ENCODE results near the gene JTB.
"Not testable (repeated sequence)": the region's sequence is repeated elsewhere in the genome, so short reads cannot be mapped to it uniquely, and the experiment has no call there.

The JTB gene

GRCh38 chr1:153977250-153978240 lies at the start of gene JTB:
JTB (minus strand) TSS chr1:153977674; CDS start chr1:153977252, 422 bp downstream.
- peak; percentile 60 for DNase-seq (ENCODE audit: low read depth)

- no peak for DNase-seq (ENCODE audit: low read depth)
These were observed 42.5 kb upstream of the JTB start for GRCh38 chr1:154019940-154020339.

DNA sequence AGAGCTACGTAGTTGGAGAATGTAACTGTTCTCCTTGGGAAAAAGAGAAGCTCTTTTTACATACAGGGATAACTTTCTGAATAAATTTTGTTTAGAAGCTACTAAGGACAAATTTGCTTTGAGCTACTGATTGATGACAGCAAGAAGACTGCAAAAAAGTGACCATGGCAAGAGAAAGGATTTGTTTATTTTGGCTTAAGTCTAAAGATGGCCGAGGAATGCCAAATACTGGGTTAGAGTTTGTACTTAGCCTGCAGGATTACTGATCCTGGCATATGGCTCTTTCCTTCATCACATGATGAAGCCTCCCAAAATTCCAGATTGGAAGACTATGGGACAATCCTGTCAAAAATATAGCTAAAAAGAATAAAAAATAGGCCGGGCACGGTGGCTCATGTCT lies 41.8 kb upstream of the JTB start:
- DNase-seq (ENCODE audit: low read depth) = no peak

GRCh38 chr1:154014154-154014907 lies 36.9 kb upstream of the JTB start:
- DNase-seq (ENCODE audit: low read depth) = peak; percentile 26

DNA sequence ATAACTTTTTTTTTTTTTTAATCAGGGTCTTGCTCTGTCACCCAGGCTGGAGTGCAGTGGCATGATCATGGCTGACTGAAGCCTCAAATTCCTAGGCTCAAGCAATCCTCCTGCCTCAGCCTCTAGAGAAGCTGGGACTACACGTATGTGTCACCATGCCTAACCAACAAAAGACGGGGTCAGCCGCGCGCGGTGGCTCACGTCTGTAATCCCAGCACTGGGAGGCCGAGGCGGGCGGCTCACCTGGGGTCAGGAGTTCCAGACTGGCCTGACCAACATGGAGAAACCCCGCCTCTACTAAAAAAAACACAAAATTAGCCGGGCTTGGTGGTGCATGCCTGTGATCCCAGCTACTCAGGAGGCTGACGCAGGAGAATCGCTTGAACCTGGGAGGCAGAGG lies 35.1 kb upstream of the JTB start:
- DNase-seq (ENCODE audit: low read depth) = not testable (repeated sequence)

GRCh38 chr1:154012129-154012528 lies 34.7 kb upstream of the JTB start:
- no peak for DNase-seq (ENCODE audit: low read depth)

DNA sequence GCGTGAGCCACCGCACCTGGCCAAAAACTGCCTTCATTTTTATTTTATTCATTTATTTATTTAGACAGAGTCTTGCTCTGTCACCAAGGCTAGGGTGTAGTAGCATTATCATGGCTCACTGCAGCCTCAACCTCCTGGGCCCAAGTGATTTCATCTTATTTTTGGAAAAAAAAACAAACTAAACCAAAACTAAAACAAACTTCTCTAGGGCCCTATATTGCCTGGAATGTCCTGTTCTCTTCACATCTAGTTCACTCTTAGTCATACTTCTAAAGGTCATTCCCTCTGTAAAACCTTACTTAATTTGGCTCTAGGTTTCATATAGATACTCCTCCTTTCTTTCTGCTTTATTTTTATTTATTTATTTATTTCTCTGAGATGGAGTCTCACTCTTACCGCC lies 28.7 kb upstream of the JTB start:
- DNase-seq (ENCODE audit: low read depth) = peak; percentile 51

DNA sequence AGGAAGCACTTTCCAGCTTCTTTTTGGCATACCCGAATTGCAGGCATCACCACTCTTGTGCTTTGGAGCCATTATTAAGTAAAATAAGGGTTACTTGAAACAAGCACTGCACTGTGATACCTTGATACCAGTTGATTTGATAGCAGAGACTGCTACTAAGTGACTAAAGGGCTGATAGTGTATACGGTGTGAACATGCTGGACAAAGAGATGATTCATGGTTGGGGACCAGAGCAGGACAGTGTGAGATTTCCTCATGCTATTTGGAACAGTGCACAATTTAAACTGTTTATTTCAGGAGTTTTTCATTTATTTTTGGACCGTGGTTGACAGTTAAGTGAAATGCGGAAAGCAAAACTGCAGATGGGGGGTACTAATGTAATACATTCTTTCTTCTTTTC lies 22.9 kb upstream of the JTB start:
- no peak for DNase-seq (ENCODE audit: low read depth)

GRCh38 chr1:153996882-153997281 lies 19.4 kb upstream of the JTB start:
- DNase-seq (ENCODE audit: low read depth) = not testable (repeated sequence)

- no peak for DNase-seq (ENCODE audit: low read depth)
These were observed 18.2 kb upstream of the JTB start for GRCh38 chr1:153995640-153996039.

- no peak for DNase-seq (ENCODE audit: low read depth)
These were observed 17.7 kb upstream of the JTB start for GRCh38 chr1:153995202-153995601.

DNA sequence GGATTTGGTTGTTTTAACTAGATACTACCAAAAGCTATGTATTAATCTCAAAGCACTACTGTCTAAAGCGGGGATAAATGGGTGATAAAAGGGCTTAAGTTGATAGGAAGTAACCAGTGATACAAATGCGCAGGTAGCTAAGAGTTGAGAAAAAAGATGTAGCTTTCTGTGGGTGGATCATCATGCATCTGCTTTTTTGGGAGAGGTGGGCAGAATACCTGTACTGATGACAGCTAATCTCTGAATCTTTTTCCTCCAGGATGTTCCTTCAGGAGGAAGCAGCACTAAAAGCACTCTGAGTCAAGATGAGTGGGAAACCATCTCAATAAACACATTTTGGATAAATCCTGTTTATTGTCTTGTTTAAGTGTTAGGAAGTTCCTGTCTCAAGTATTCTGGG lies 14.3 kb upstream of the JTB start:
- no peak for DNase-seq (ENCODE audit: low read depth)

DNA sequence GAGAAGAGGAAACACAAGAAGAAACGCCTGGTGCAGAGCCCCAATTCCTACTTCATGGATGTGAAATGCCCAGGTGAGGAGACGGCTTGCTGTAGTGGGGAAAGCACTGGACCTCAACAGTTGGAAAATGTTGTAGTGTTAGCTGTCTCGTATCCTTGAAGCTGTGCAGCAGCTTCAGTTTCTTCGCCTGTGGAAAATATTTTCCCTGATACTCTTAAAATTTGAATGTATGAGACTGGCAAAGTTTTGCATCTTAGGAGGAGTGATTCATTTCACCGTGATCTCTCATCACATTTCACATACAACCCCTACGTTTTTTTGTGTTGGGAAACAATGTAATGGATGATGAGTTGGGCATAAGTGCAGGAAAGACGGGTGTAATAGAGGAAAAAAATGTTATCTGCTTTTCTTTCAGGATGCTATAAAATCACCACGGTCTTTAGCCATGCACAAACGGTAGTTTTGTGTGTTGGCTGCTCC lies 13.7 kb upstream of the JTB start:
- no peak for DNase-seq (ENCODE audit: low read depth)

GRCh38 chr1:153990468-153991150 lies 13.1 kb upstream of the JTB start, which contains the start of gene RPS27:
RPS27 (plus strand) TSS chr1:153990762; CDS start chr1:153990797, 35 bp downstream.
- DNase-seq (ENCODE audit: low read depth) = peak; percentile 98

GRCh38 chr1:153987621-153988020 lies 10.1 kb upstream of the JTB start:
- no peak for DNase-seq (ENCODE audit: low read depth)

DNA sequence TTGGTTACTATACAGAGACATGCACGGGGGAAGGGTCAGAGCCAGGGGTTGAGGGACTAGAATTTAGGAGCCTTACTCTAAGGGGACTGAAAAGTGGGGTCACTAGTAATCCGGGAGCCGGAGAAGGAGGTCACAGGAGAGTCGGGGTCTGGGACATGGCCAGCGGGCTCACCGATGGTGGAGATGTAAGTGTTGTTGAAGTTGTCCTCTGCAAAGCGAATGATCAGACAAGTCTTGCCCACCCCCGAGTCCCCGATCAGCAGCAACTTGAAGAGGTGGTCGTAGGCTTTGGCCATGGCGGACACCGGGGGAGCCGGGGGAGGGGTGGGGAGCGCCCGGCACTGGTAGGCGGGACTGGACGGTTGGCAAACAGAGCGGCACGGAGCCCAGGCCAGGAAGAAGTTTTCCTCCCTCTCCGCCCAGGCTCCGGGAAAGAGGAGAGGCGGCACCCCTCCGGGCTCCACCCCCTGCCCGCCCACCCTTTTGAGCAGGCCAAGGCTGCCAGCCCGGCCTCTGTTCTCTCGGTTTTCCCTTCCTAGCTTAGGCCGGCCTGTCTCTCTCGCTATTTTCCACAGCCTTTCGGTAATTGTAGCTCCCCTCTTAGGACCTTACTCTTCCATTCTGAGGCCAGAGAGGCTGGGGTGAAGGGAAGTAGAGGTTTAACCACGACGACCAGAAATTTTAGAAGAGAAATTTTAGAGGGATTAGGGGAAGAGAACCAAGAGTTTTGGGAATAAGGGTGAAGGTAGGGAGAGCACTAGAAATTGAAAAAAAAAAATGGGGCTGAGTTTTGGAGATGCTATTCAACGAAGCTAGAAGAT lies 8.7 kb upstream of the JTB start, which contains the start of gene RAB13:
TSS of gene RAB13 (minus strand) at position 399 of the 821 bp plus-strand sequence. CDS start at position 296, 103 bp downstream.
- peak; percentile 82 for DNase-seq (ENCODE audit: low read depth)

DNA sequence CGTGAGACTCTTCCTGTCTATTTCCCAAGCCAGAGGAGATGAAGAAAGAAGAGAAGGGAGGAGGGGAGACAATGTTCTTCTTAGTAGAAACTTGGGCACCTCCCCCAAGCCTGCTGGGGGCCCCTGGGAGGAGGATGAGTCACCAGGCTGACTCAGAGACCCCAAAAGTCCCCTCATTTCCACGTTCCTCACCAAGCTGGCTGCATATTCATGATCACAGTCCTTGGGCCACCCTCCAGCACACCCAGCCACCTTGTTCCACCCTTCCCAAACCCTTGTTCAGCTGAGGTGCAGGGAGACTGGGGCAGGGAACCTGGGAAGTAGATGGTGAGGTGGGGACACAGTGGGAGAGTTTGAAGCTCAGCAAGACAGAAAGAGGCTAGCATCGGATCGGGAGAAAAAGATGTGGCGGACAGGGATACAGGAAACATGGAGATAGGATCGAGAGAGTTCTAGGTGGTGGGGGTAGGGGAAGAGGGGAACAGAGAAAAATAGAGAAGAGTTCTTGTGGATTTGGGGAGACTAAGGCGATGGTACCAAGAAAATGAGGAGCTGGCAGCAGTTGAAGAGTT lies 8.0 kb upstream of the JTB start:
- DNase-seq (ENCODE audit: low read depth) = peak; percentile 81

- no peak for DNase-seq (ENCODE audit: low read depth)
These were observed 6.8 kb upstream of the JTB start for GRCh38 chr1:153984123-153984894.

- DNase-seq (ENCODE audit: low read depth) = not testable (repeated sequence)
These were observed 4.3 kb upstream of the JTB start for GRCh38 chr1:153981735-153982134.

GRCh38 chr1:153979091-153979490 lies 1.6 kb upstream of the JTB start:
- not testable (repeated sequence) for DNase-seq (ENCODE audit: low read depth)

All from fibroblast of the conjunctiva (primary cell).